HG03460 (cell line): ENCODE data around the gene PDE4DIP.
"Not testable (repeated sequence)": the region's sequence is repeated elsewhere in the genome, so short reads cannot be mapped to it uniquely, and the experiment has no call there.

Experiments
- ATAC-seq: cut with Tn5 transposase; IDR thresholded peaks from one replicate; pipeline ENCODE4 v1.9.1; 2021; ENCODE audit not compliant: unreplicated experiment

PDE4DIP gene

DNA sequence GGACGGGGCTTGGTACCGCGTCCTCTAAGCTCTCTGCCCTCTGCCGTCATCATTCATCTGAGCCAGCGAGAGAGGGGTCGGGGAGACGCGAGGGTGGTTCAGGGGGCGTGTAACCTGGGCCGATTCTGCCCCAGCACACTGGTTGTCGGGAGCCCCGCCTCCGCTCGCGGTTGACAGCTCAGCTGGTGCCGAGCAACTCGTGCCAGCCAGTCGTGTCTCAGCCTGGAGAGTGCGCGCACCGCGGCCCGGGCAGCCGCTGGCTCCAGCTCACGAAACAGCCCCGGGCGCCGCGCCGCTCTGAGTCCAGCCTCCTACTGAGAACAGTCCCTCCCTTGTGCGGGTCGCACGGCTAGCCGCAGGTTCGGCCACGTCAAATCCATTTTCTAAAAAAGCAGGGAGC, at the start of gene PDE4DIP:
Gene PDE4DIP (plus strand): TSS at position 209 of the 400 bp plus-strand sequence. CDS start 347 bp downstream, outside the sequence.
- ATAC-seq: not testable (repeated sequence)

DNA sequence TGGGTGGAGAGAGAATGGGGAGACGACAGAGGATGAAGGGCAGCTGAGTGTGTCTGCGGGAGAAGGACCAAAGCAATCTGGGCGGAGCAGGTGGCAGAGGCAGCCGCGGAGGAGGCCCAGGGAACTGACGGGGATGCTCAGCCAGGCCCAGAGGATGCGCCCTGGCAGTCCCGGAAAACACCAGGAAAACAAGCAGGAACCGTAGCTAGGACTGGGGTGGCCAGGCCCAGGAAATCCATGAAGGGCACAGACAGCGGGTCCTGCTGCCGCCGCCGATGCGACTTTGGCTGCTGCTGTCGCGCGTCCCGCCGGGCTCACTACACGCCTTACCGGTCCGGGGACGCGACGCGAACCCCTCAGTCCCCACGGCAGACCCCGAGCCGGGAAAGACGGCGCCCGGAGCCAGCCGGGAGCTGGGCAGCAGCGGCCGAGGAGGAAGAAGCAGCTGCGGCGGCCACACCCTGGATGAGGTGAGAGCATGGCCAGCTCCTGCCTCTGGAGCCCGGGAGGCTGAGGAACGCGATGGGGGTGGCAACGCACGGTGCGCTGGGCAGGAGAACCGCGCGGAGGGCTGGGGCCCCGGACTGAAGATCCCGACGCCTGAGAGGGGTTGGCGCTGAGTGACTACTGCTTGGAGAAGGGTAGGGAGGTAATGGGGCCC, 35.8 kb upstream of the PDE4DIP start:
- ATAC-seq: not testable (repeated sequence)

DNA sequence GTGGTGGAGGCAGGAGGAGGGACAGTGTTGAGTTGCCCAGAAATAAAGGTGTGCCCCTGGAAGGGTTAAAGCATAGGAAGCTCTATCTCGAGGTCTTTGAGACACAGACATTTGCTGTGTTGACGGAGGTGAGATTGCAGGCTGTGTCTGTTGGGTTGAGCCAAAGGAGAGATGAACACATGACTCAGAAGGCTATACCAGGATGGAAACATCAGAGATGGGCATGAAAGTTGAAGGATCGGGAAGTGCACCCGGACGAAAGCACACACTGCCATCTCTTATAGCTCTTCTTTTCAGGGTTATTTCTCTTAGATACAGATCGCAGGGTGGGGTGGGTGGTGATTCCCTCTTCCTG, 35.3 kb upstream of the PDE4DIP start:
- not testable (repeated sequence) for ATAC-seq

DNA sequence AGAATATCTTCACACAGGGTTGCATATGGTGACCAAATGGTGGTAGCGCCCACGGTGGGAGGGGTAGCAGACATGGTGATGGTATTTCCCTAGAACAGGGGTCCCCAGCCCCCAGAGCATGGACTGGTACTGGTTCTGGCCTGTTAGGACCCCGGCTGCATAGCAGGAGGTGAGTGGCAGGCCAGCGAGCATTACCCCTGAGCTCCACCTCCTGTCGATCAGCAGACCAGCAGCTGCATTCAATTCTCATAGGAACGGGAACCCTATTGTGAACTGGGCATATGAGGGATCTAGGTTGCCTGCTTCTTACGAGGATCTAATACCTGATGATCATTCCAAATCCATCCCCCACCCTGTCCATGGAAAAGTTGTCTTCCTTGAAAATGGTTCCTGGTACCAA, 22.0 kb upstream of the PDE4DIP start:
- ATAC-seq: not testable (repeated sequence)

DNA sequence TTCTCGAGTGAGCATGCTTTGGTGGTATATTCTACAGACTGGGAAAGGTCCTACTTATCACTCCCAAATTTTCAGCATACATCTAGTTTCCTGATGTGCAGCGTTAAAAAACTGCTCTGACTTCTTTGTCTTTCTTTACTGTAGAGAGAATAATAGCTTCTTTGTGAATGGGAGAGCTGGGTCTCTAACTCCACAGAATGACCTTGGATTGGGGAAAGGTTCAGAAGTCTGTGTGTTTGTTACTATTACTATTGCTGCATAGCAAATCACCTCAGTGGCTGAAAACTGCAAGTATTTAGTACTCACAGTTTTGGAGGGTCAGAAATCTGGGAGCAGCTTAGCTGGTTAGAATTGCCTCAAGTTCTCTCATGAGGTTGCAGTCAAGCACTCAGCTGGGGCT, 20.4 kb upstream of the PDE4DIP start:
- not testable (repeated sequence) for ATAC-seq

DNA sequence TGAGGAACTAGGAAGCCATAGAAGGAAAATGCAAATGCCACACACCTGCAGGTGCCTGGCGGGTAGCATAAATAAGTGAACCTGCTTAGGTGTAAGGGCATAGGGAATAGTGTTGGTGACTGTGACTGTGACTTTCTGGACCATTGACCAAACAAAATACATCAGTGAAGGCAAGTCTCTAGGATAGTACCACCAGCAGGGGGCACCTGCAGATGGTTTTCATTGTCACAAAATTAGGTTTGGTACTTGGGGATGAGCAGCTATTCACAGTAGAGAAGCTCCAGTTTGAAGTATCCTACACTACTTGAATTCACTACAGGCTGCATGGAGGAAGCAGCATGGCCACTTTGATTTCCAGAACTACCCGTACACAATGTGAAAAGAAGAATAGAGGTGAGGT, 19.2 kb upstream of the PDE4DIP start:
- ATAC-seq: not testable (repeated sequence)

DNA sequence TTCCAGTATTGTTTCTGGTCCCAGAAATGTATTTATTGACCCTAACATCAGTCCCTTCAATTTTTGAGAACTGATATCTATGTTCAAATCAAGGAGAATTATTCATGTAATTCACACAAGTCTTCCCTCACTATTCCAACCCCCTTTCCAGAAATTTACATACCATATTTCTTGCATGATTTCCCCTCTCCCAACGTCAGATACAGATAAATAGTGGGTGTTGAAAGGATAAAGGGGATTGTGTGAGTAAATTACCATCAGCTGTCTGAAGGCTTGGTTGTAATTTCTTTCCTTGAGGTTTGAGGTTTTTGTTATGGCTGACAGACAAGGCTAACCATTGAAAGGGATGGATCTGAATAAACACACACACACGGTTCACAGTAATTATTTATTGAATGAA, 15.7 kb upstream of the PDE4DIP start:
- ATAC-seq: not testable (repeated sequence)

DNA sequence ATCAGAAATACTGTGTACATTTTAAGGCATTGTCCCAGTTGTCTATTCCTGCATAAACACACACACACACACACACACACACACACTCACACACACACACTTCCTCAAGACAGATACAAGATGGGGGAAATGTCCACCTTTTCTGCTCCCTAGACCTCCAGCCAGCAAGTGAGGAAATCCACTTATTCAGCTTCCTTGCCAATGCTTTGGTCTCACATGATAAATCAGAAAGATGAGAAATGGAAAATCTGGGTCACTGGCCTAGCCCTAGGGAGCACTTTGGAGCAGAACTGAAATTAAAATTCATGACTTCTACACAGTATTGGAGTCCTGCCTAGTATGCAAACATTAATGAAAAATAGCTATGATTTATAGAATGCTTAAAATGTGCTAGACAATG, 15.3 kb upstream of the PDE4DIP start:
- ATAC-seq: not testable (repeated sequence)

DNA sequence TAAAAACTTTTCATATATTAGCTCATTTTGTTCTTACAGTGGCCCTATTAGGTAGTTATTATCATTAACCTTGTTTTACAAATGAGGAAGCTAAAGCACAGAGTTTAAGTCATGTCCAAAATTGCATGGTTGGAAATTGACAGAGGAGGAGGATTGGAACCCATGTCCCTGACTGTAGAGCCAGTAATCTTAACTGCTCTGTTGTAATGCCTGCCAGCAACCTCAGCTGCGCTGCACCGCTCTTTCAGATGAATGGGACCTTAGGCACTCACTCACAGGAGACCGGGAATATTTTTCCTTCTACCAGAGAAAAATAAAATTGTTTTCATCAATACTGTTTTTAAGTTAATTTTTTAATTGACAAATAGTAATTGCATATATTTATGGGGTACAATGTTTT, 14.9 kb upstream of the PDE4DIP start:
- ATAC-seq: not testable (repeated sequence)

DNA sequence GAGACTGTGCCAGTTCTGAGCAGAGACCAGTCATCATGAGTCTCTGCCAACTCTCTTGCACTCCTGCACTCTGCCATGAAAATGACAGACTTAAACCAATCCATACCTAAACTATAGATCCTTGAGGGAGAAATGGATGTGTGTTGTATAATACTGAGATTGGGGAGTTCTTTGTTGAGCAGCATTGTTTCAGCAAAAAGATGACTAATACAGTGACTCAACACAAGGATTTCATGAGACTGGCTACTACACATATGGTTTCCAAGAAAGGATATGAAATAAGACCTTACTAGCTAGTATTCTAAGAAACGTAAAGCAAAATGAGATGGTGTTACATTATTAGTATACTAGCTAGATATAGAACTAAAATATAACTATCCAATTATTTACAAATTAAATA, 3.0 kb upstream of the PDE4DIP start:
- ATAC-seq: not testable (repeated sequence)

DNA sequence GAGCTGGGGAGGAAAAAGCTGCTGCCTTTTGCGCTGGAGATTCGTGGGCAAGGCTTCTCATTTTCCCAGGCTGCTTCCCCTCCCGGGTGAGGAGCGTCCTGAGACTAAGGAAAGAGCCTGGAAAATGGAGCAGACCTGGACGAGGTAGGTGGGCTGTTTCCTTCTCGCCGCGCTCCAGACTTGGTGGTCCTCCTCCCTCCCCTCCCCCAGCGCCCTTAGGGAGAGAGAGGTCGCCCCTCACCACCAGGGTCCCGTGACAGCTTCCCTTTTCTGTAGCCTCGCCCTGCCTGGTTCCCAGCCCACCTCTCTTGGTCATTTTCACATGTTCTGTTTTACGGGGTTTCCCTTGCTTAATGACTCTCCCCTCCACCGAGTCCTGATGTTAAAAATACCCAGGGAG, 423 bp downstream of the PDE4DIP start:
- ATAC-seq: not testable (repeated sequence)

DNA sequence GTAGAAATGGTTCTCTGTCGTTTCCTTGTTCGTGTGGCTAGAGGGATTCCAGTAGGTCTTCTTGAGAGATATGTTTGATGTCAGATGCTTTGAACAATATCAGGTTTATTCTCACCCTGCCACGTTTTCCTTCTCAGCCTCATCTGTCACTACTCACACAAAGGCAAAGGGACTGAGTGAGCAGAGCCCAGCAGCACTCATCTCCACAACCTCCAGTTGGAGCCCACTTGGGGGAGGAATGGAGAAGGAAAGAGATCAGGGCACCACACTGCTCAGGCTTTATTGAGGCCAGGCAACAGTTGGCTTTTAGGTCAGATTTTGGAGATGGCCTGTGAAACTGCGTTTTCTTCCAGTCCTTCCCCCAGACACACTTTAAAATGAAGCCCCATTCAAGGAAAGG, 840 bp downstream of the PDE4DIP start:
- ATAC-seq: not testable (repeated sequence)

DNA sequence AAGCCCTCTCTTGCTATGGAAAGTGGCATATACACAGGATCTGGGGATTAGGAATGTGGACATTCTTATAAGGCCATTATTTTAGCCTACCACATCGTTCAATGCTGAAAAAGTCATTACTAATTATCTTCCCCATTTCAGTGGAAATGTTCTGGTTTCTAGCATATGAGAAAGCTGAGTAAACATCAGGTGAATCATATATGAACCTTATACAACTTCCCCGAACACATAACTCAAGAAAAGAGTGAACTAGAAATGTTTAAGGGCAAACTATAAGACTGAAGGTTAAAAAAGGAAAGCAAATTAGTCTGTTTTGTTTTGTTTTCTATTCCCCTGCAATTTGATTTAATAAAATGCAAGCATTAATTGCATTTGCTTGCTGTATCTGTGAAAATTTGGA, 6.1 kb downstream of the PDE4DIP start:
- ATAC-seq: not testable (repeated sequence)

DNA sequence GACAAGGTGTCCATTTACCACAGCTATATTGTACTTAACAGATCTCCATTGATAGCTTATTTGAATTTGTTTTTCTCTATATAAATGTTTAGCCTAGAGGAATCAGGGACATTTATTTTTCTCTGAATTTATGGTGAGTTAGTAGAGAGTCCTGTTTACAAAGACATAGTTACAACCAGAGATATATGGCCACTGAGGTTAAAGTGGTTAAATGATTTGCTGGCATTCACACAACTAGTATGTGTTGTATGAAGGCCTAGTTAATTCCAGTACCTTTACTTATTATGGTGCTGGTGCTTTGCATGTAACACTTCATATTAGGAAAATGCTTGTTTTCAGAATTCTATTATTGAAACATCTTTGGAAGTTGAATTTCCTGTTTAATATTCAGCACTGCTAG, 6.6 kb downstream of the PDE4DIP start:
- not testable (repeated sequence) for ATAC-seq

DNA sequence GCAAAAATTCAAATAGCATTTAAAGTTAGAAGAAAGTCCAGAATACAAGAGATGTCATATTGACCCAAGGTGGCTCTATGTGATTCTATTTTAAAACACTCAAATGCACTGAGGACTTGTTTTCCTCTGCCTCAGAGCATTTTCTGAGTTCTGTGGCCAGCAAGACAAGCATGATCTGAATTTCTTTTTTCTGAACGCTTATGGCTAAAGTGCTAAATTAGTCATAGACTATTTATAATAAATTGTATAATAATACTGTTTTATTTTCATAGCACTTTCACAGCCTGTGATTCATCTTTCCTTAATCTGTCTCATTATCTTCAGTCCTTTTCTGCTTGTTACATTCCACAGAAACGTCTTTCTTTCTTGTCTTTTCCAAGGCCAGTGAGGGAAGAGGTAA, 7.5 kb downstream of the PDE4DIP start:
- ATAC-seq: not testable (repeated sequence)

DNA sequence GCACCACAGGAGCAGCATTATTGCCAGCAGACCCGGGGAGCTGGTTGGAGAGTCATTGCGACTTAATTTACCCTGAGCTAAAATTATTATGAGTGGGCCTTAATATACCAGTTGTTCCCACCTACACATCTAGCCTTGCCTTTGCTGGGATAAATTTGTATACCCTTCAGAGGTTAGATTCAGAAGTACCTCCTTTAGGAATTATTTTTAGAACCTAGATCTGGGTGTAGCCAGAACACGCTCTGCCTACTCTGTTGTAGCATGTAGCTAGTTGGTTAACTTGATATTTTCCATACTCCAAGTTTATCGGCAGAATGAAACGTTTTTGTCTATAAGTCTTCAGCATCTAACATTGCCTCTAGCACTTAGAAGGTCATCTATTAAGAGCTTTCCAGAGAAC, 9.1 kb downstream of the PDE4DIP start:
- ATAC-seq: not testable (repeated sequence)

DNA sequence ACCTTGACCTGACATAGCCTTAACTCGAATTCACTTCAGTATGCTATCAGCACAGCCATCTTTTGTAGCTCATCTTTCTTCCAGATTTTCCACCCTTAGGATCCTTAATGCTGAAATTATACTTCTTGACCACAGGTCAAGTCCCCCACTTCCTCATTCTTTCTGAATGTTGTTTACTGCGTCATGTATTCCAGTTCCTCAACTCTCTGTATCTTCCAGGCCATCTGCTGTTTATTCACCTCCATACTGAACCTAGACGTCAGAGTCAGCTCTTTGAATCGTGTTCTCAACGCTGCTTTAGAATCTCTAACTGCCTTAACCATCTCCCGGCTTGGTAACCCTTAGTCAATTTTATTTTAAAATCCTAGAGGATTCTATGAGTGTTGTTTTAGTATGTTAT, 9.8 kb downstream of the PDE4DIP start:
- not testable (repeated sequence) for ATAC-seq

DNA sequence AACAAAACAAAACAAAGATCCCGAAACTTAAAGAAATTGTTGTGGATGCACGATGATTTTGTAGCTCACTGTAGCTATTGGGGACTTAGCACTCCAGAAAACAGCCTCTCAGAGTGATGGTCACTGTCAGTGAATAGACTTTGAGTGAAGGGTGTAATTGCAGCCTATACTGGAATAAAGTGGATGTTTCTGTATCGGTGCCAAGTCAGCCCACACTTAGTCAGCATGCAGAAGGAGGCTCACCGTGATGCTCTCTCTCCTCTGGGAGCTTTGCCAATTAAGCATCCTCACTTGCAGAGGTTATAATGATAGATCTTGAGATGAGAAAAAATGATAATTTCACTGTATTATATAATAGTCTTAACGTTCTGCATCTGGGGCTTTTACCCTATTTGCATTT, 11.1 kb downstream of the PDE4DIP start:
- ATAC-seq: not testable (repeated sequence)

DNA sequence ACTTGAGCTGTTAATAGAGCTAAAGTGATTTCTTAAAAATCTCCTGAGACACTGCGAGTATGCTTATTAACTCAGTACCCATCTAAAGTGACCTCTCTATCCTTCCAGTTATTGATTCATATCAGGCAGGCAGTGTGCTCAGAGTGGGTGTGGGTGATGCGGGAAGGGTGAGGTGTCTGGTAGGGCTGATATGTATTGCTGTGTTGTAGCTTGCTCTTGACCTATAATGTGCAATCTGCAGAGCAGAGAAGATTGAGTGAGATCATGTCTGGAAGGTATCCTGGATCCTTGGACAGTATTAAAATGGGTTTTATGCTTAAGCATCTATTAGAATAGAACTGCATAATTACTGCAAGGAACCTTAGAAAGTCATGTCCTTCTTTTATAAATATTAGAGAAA, 15.8 kb downstream of the PDE4DIP start:
- ATAC-seq: not testable (repeated sequence)

DNA sequence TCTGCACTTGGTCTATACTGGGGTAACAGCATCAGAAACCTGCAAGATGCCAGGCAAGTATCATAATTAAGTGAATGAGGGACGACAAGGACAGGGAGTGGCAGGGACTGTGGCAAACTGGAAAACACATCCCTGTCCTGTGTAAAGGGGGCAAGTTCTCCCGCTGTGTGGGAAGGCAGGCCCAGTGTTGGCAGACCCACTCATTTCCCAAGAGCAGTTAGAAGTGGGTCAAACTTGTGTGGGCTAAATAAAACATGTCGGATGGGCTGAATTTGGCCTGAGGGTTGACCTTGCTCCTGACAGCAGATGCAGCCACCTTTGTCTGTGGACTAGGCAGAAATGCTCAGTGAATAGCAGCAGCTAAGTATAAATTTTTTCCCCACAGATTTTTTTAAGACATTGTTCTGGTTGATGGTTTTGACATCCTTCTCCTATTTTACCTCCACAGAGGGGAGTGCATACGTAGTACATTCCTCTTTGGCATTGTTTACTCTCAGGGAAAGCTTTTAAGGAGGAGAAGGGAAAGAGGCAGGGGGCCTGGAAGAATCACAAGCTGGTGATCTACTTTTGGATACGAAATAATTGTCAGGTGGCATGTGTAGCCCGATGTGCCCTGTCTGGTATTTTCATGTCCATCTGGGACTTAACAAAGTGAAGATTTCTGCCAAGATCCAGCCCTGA, 16.5 kb downstream of the PDE4DIP start:
- ATAC-seq: not testable (repeated sequence)

DNA sequence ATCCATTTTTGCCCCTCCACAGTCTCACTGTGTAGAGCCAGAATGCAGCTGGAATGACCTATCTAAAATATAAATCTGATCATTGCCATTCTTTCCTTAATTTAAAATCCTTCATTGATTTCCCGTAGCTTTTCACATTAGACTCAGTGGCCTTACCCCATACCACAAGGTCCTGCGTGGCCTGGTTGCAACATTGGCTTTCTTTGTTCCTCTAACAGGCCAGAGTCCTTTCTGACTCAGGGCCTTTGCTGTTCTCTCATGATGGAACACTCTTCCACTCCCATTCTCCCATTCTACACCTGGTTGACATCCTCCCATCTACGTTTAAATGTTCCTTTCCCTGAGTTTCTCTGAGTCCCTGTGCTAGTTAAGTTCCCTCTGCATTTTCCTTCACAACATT, 18.4 kb downstream of the PDE4DIP start:
- not testable (repeated sequence) for ATAC-seq

DNA sequence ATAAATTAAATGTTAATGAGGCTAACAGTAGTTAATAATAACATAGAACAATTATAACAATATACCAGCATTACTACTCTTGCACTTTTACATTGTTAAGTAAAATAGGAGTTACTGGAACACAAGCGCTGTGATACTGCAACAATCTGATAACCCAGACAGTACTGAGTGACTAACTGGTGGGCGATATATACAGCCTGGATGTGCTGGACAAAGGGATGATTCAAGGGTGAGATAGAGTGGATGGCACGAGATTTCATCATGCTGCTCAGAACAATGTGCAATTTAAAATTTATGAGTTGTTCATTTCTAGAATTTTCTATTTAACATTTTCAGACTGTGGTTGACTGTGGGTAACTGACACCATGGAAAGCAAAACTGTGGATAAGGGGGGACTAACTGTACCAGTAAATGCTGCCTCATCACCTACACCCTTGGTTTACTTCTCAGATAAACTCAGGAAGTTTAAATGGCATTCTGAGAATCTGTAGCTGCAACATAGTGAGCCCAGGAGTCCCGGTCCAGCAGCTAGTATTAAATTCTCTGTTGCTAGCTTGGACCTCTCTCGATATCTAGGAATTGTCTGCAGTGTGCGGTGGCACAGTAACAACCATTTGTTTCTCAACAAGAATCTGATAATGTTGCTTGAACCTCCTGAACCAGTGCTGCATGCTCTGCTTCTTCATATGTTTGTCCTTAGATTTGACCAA, 24.9 kb downstream of the PDE4DIP start:
- ATAC-seq: not testable (repeated sequence)
